Peyer's patch (tissue), 4 donors: ENCODE results near the gene SUPT4H1. TPM values are rescaled to one million over a fixed set of nuclear protein-coding genes. Genes with fewer than 3 reads are reported as not detected.

Experiments used
- DNase-seq, 3 donors: peaks; one replicate each; pipeline ENCODE4 v3.0.0-alpha.2; 2017 to 2019
- H3K27ac ChIP-seq, 4 donors: fragments of 200-600 bp; sonication (generic); one replicate each; pipeline ENCODE4 v1.5.1; 2016 to 2019
- H3K27me3 ChIP-seq, 2 donors: fragments of 200-600 bp; sonication (generic); one replicate each; pipeline ENCODE4 v1.5.1; 2019
- H3K36me3 ChIP-seq, 3 donors: fragments of 200-600 bp; sonication (generic); one replicate each; pipeline ENCODE4 v1.5.1; 2016 to 2019
- H3K4me1 ChIP-seq, 4 donors: fragments of 200-600 bp; sonication (generic); one replicate each; pipeline ENCODE4 v1.5.1; 2016 to 2019
- H3K4me3 ChIP-seq, 4 donors: fragments of 200-600 bp; sonication (generic); 1 replicate in 3 of 4; 2 replicates in 1 of 4; pipeline ENCODE4 v1.5.1; 2016 to 2019; ENCODE audit warnings: mild to moderate bottlenecking in 1 of 4
- H3K9me3 ChIP-seq, 4 donors: fragments of 200-600 bp; sonication (generic); one replicate each; pipeline ENCODE4 v1.5.1; 2016 to 2019; ENCODE audit warnings: mild to moderate bottlenecking in 1 of 4
- POLR2A ChIP-seq, 2 donors: fragments of 450-650 bp; IDR thresholded peaks; one replicate each; pipeline ENCODE4 v1.5.1; 2017; ENCODE audit warnings: antibody characterized with exemption in 2 of 2, mild to moderate bottlenecking in 2 of 2, moderate library complexity in 2 of 2
- total RNA-seq, 4 donors: library from RNA; depleted of rRNA; stranded (reverse); fragments of >200 nt; gene quantifications; one replicate each; pipeline ENCODE4 v1.1.0, GENCODE V29; 2016
- TF ChIP-seq, protein P1 (sequence below), 6 experiments: fragments of 450-650 bp in 4 of 6; fragments of 200-600 bp in 2 of 6; sonication (generic) in 1 of 6; IDR thresholded peaks; one replicate each; pipeline ENCODE4 v1.5.1; 2017 to 2019; ENCODE audit warnings: antibody characterized with exemption in 6 of 6, mild to moderate bottlenecking in 3 of 6, moderate library complexity in 1 of 6

SUPT4H1 gene
- total RNA-seq, 4 donors from 2014 or later = 31.9 to 56.1 (median 47.9) TPM

DNA sequence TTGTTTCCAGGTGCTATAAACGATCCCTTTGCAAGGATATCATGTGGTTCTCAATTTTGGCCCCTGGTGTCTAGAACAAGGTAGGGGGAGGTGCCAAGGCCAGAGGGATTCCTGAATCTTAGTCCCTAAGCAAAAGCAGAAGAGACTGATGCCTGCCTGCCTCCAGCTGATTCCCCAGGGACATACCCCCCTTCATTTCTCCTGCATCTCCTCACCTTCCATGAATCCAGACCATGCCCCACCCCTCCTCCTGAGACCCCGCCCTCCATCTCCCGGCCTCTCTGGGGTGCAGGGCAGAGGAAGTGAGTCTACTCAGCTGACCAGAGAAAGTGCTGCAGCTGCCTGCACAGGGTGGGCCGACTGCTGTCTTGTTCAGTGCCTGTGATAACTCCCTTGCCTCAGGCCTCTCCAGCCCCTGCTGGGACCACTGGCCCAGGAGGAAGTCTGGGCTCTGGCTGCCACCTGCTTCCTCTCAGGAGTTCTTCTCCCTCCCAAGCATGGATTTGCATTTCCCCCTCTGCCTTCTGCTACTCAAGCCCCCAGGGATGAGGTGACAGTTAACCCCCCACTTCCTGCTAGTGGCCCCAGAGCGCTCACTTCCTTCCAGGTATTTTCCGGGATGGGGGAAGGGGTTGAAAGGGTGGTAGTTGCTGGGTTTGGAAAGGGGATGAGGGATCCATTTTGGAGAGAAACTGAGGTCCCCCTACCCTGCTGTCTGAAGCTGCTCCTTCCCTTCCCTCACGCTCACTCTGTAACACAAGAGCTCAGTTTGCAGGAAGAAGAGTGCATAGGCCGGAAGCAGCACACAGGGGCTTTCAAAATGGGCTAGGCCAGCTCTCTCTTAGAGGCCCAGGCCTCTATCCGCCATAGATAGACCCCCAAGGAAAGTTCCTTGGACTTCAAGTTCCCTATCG, 12.9 kb downstream of the SUPT4H1 start:
- peak overlapping the region; percentile 27 to 40 (median 32) for H3K4me3 ChIP-seq

DNA sequence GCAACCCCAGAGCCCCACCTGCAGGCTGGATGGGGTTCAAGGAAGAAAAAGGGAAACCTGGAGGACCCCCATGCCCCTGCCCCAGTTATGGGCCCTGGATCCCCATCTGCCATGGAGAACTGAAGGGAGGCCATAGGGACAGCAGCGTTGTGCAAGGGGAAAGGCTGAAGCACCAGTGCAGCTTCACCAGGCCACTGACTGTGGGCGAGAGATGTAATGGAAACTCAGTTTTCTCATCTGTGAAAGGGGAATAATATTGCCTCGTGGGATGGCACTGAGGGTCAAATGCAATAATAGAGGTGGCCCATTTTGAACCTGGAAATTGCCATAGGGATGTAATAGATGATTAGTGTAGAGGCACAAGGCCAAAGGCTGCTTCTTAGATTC, 13.6 kb downstream of the SUPT4H1 start:
- H3K4me1 ChIP-seq = peaks cover 0 to 75% (median 44%) of the 10 kb centered on the region in 4 donors
- H3K4me3 ChIP-seq = peak overlapping the region; percentile 30 to 44 (median 38)
- H3K36me3 ChIP-seq = no peaks in the 10 kb centered on the region
- H3K9me3 ChIP-seq = no peaks in the 10 kb centered on the region
- DNase-seq = no peak
- H3K27ac ChIP-seq = peak overlapping the region; percentile 87 to 97 (median 95)
- TF ChIP-seq POLR2A (IDR thresholded peaks at IDR 0.05) = no peak
- TF ChIP-seq, protein P1, sequence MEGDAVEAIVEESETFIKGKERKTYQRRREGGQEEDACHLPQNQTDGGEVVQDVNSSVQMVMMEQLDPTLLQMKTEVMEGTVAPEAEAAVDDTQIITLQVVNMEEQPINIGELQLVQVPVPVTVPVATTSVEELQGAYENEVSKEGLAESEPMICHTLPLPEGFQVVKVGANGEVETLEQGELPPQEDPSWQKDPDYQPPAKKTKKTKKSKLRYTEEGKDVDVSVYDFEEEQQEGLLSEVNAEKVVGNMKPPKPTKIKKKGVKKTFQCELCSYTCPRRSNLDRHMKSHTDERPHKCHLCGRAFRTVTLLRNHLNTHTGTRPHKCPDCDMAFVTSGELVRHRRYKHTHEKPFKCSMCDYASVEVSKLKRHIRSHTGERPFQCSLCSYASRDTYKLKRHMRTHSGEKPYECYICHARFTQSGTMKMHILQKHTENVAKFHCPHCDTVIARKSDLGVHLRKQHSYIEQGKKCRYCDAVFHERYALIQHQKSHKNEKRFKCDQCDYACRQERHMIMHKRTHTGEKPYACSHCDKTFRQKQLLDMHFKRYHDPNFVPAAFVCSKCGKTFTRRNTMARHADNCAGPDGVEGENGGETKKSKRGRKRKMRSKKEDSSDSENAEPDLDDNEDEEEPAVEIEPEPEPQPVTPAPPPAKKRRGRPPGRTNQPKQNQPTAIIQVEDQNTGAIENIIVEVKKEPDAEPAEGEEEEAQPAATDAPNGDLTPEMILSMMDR (IDR thresholded peaks at IDR 0.05) = no peak
- H3K27me3 ChIP-seq = no peaks in the 10 kb centered on the region

More for the DNA sequence above, 12.9 kb downstream of the SUPT4H1 start:
- H3K4me1 ChIP-seq = peaks cover 0 to 78% (median 47%) of the 10 kb centered on the region in 4 donors
- no peaks in the 10 kb centered on the region for H3K27me3 ChIP-seq
- H3K9me3 ChIP-seq = no peaks in the 10 kb centered on the region
- H3K36me3 ChIP-seq = peaks cover 0 to 6% (median 0%) of the 10 kb centered on the region in 3 donors
- TF ChIP-seq, protein P1 (IDR thresholded peaks at IDR 0.05) = no peak
- TF ChIP-seq POLR2A (IDR thresholded peaks at IDR 0.05) = no peak
- DNase-seq = peak; percentile 60 to 87 (median 86)
- H3K27ac ChIP-seq = peak overlapping the region; percentile 87 to 97 (median 95)

DNA sequence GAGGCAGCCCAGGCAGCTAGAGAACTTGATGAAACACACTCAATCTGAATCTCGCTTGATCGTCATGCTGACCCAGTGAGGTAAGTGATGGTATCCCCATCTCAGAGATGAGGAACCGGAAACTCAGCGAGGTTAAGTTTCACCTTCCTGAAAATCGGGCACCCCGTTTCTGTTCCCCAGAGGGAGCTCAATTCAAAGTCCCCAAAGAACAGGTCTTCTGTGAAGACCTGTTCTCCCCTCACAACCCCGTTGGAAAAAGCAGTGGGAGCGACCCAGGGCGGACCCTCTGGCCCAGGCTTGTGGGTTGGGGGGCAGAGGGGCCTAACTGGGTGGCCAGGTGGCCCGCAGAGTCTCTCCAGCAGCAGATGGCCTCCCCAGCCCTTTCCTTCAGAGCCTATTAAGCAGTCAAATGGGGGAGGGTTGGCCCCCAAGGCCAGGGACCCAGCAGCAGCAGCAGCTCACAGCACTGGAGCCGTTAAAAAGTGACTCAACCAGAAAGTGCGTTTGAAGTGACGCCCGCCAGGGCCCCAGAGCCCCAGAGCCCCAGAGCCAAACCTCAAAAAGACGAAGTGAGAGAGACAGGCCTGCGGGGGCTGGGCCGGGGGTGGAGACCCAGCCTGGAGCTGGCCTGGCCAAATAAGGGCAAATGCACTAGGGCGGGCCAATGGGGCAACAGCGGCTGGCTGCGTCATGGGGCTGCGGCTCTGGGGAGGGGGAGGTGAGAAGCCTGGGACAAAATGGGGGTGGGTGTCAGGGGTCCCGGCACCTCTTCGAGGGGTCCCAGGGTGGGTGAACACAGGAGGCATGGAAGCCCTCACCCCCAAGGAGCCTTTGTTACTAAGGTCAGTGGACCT, 14.2 kb downstream of the SUPT4H1 start:
- TF ChIP-seq POLR2A (IDR thresholded peaks at IDR 0.05) = peak; percentile 43 to 52
- TF ChIP-seq, protein P1 (IDR thresholded peaks at IDR 0.05) = no peak
- Histone ChIP-seq H3K9me3 (no peaks in the 10 kb centered on the region), H3K27me3 (no peaks in the 10 kb centered on the region), H3K4me1 (peaks cover 0 to 71% (median 42%) of the 10 kb centered on the region in 4 donors), H3K27ac (peak overlapping the region; percentile 87 to 97 (median 95)), H3K36me3 (no peaks in the 10 kb centered on the region), H3K4me3 (peak overlapping the region; percentile 35 to 44 (median 41))
- DNase-seq = peak; percentile 69 to 95 (median 94)

GRCh38 chr17:58337210-58337599, 14.8 kb downstream of the SUPT4H1 start:
- peak; percentile 49 to 85 (median 78) for DNase-seq
- no peak for TF ChIP-seq POLR2A (IDR thresholded peaks at IDR 0.05)
- TF ChIP-seq, protein P1 (IDR thresholded peaks at IDR 0.05) = no peak
- peaks cover 0 to 67% (median 39%) of the 10 kb centered on the region in 4 donors for H3K4me1 ChIP-seq

DNA sequence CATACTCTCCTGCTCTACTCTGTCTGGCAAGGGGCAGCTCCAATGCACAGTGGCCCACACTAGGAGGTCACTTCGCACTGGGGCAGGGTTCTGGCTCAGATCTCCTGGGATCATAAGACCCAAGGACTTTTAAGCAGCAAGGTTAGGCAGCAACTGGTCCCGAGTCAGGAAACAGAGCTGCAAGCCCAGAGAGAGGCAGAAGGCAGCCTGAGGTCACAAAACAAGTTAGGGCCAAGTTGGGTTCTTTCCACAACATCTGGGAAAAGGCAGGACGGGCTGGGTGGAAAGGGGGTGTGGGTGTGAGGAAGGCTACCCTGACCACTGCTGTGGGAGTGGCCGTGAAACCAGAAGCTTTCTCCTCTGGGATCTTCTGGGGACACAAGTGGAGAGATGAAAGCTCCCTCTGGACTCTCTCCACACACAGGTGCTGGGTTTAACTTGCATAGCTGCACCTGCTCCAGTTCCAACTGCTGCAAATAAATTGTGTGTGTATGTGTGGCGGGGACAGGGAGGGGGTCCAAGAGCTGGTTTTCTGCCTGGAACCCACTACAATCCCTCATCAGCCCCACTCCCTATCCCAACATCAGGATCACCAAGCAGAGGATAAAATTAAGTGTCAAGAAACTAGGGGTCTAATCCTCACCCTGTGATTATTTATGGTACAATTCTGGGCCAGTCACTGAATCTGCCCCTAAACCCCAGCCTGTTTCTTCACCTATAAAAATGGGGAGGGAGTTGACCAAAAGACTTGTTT, 15.4 kb downstream of the SUPT4H1 start:
- TF ChIP-seq, protein P1 (IDR thresholded peaks at IDR 0.05) = no peak
- TF ChIP-seq POLR2A (IDR thresholded peaks at IDR 0.05) = no peak
- DNase-seq = peak in 1 of 3 donors; percentile 45
- Histone ChIP-seq H3K4me3 (peak overlapping the region in 2 of 4 donors; percentile 40 to 42), H3K27me3 (no peaks in the 10 kb centered on the region), H3K4me1 (peaks cover 0 to 65% (median 38%) of the 10 kb centered on the region in 4 donors), H3K27ac (peak overlapping the region; percentile 87 to 97 (median 95)), H3K36me3 (no peaks in the 10 kb centered on the region), H3K9me3 (no peaks in the 10 kb centered on the region)

More at GRCh38 chr17:58337210-58337599, 14.8 kb downstream of the SUPT4H1 start:
- Histone ChIP-seq H3K9me3 (no peaks in the 10 kb centered on the region), H3K27me3 (no peaks in the 10 kb centered on the region), H3K27ac (peak overlapping the region; percentile 87 to 97 (median 95)), H3K4me3 (peak overlapping the region; percentile 35 to 44 (median 41)), H3K36me3 (no peaks in the 10 kb centered on the region)
